SIG-M5 treated with dmso at 0.1 percent for 504 hours (cell line): ENCODE results near the gene DAP.

ENCODE experiments used
- DNase-seq: peaks from one replicate; lab custom pipeline; 2025; ENCODE audit not compliant: unreplicated experiment; lab: John Stamatoyannopoulos, UW

Gene DAP

DNA sequence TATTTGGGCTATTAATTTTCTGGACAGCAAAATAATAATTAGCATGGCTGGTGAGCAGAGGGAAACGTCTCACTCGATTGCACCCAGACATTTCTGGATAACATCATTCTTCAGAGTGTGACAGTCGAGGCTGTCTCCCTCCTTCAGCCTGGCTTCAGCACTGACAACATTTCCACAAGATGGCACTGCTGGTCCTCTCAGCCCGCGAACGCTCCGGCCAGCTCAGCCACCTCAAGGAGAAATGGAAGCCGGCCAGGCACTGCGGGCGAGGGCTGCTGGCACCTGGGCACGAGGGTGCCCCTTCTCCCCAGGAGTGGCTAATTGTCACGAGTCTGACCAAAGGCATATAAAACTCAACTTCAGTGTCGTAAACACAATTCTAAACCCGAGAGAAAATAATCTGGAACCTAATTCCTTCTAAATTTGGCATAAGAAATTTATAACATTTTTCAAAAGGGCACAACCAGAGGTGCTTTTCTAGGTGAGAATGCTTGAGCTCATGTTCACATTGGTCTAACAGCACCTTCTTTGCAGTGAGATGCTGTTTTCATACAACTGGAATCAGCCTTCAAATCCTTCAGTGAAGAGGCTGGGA, 65.9 kb downstream of the DAP start:
- DNase-seq, result peak; percentile 40

GRCh38 chr5:10691826-10692785, 68.9 kb downstream of the DAP start:
- no peak for DNase-seq

DNA sequence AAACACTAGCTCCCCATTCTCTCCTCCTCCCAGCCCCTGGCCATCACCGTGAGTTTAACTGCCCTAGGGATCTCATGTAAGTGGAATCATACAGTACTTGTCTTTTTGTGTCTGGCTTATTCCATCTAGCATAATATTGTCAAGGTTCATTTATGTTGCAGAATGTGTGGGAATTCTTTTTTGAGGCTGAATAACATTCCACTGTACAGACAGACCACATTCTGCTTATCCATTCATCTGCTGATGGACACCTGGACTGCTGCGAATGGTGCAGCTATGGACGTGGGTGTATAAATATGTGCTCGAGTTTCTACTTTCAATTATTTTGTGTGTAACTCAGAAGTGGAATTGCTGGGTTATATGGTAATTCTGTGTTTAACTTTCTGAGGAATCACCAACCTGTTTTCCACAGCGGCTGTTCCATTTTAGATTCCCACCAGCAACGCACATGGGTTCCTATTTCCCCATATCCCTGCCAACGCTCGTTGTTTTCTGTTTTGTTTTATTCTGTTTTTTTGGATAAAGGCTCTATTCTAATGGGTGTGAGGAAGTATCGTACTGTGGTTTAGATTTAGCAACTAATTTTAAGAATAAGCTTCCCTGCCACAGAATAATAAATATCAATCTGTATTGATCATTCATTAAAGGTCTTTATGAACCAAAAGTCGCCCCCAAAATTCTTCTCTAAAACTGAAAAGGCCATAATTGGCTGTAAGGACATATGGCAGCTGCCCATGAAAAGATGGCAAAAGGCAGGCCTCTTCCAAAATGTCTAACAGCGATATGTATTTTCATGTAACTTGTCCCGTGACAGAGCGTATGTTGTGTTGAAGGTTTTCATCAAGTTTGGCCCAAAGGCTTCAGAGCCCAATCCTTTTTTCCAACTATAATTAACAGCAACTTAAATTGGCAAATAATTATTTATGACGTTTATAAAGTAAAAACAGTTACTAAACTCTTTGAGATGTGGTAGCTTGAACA, 70.3 kb downstream of the DAP start:
- no peak for DNase-seq

- DNase-seq, result peak; percentile 50
These were observed 71.5 kb downstream of the DAP start for GRCh38 chr5:10689391-10690081.

- DNase-seq, result no peak
These were observed 72.3 kb downstream of the DAP start for GRCh38 chr5:10688651-10689171.

DNA sequence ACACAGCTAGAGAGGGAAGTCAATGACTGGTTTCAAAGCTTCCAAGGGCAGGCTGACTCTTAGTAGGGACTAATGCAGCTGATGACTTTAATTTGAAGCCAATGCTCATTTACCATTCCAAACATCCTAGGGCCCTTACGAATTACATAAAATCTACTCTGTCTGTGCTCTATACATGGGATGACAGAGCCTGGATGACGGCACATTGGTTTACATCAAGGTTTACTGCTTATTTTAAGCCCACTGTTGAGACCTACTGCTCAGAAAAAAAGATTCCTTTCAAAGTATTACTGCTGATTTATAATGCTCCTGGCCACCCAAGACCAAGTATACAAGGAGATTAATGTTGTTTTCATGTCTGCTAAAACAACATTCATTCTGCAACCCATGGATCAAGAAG, 74.1 kb downstream of the DAP start:
- no peak for DNase-seq

- DNase-seq, result no peak
These were observed 75.9 kb downstream of the DAP start for GRCh38 chr5:10685115-10685521.

- DNase-seq, result no peak
These were observed 76.5 kb downstream of the DAP start for GRCh38 chr5:10684303-10685086.

- DNase-seq, result no peak
These were observed 78.1 kb downstream of the DAP start for GRCh38 chr5:10682801-10683525.

GRCh38 chr5:10681731-10682679, 79.0 kb downstream of the DAP start:
- DNase-seq, result no peak

- DNase-seq, result no peak
These were observed 80.1 kb downstream of the DAP start for GRCh38 chr5:10680876-10681481.

DNA sequence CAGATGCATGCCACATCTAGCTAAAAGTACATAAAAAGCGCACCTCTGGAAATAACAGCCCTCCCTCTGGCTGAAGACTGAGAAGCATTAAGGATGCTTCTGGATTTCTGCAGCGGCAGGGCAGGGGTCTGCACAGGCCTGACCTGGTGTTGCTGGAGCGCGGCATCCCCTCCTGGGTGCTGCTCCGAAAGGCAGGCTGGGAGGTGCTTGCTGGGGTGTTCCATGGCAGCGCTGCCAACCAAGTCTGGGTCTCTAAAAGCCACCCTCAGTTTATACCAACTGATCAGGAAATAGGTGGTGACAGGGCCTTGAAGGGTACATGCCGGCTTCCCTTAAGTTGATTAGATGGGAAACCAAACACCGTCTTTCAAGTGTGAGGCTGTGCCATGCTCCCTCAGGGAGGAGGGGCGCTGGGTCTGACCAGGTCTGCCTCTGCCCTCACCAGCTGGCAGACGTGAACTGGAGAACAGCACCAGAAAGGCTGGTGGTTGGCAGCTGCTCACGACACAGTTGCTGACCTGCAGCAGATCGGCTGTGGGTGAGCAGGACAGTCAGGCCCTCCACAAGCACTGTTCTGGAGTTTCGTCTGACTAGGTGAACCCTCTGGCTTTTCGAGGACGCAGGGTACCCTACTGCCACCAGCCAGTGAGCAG, 81.6 kb downstream of the DAP start:
- DNase-seq, result no peak

- no peak for DNase-seq
These were observed 82.8 kb downstream of the DAP start for GRCh38 chr5:10678244-10678643.

- no peak for DNase-seq
These were observed 83.5 kb downstream of the DAP start for GRCh38 chr5:10677533-10677932.

DNA sequence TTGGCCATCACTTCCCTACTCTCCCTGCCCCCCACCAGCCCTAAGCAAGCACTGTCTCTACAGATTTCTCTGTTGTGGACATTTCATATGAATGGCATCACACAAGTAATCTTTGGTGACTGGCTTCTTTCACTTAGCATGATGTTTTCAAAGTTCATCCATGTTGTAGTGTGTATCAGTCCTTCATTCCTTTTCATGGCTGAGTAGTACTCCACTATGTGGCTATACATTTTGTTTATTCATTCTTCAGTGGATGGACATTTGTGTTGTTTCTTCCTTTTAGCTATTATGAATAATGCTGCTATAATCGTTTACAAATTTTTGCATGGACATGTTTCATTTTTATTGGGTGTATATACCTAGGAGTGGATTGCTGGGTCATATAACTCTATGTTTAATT, 84.1 kb downstream of the DAP start:
- DNase-seq, result no peak

DNA sequence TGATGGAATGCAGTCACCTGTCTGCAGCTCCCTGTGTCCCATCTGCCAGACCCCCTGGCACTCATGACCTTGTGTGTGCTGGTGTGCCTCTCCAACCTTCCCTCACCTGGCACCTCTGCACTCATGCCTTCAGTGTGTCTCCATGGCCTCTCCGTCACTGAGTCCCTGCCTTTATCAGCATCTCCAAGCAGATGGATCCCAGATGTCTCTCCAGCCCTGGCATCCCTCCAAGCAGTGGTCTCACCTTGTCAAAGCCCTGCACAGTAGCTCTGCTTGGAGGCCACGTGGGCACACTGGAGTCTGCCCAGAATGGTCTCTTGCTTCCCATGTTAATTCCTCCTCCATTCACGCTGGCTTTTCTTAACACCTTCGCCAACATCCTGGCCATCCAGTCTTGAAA, 84.8 kb downstream of the DAP start:
- DNase-seq, result no peak

DNA sequence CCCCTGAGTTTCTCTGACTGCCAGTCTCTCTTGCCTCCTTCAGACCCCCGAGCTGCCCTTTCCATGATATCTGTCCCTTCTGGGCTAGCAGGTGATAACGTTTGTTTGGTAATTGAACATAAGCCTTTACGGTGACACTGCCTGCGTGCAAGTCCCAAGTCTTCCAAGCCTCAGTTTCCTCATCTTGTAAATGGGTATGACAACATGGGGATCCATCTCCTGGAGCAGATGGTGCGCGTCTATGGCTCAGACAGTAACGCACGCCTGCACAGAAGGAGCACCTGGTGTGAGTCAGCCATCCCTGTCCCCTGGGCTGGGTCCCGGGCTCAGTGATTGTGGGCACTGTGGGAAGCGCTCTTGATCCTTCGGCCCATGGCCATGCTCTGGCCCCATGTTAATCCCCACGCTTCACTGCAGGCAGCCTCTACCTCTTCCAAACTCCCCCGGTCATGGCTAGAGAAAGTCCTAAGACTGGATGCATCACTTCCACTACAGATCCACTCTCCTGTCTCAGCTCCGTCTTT, 85.8 kb downstream of the DAP start:
- no peak for DNase-seq
